ENCODE data around the gene CIDEB.
A peak's percentile ranks its signal among the peaks of the same experiment; 100 is the strongest.

CIDEB gene

GRCh38 chr14:24290746-24291145, 17.0 kb downstream of the CIDEB start:
- DNase-seq (ENCODE audit: low read depth in 2 of 2): no peak

- no peak for DNase-seq (ENCODE audit: low read depth in 2 of 2)
Observed at GRCh38 chr14:24289649-24290280, 18.0 kb downstream of the CIDEB start.

- no peak for DNase-seq (ENCODE audit: low read depth in 2 of 2)
Observed at GRCh38 chr14:24286996-24287395, 20.8 kb downstream of the CIDEB start.

GRCh38 chr14:24285351-24285750, 22.4 kb downstream of the CIDEB start:
- DNase-seq (ENCODE audit: low read depth in 2 of 2): no peak

GRCh38 chr14:24284501-24285035, 23.2 kb downstream of the CIDEB start:
- DNase-seq (ENCODE audit: low read depth in 2 of 2): no peak

GRCh38 chr14:24283796-24284460, 23.8 kb downstream of the CIDEB start:
- DNase-seq (ENCODE audit: low read depth in 2 of 2): no peak

- DNase-seq (ENCODE audit: low read depth in 2 of 2): no peak
Observed at GRCh38 chr14:24282736-24283135, 25.0 kb downstream of the CIDEB start.

GRCh38 chr14:24281636-24282035, 26.1 kb downstream of the CIDEB start:
- DNase-seq (ENCODE audit: low read depth in 2 of 2): no peak

GRCh38 chr14:24280797-24281460, 26.8 kb downstream of the CIDEB start:
- DNase-seq (ENCODE audit: low read depth in 2 of 2): no peak

- DNase-seq (ENCODE audit: low read depth in 2 of 2): peak in 1 of 2 donors; percentile 17
Observed at GRCh38 chr14:24279301-24280186, 28.2 kb downstream of the CIDEB start.

GRCh38 chr14:24278424-24278823, 29.4 kb downstream of the CIDEB start:
- no peak for DNase-seq (ENCODE audit: low read depth in 2 of 2)

GRCh38 chr14:24277606-24278321, 30.0 kb downstream of the CIDEB start:
- DNase-seq (ENCODE audit: low read depth in 2 of 2): no peak

- DNase-seq (ENCODE audit: low read depth in 2 of 2): no peak
Observed at GRCh38 chr14:24277071-24277470, 30.7 kb downstream of the CIDEB start.

- peak in 1 of 2 donors; percentile 20 for DNase-seq (ENCODE audit: low read depth in 2 of 2)
Observed at GRCh38 chr14:24274101-24274543, 33.7 kb downstream of the CIDEB start.

GRCh38 chr14:24273422-24273998, 34.3 kb downstream of the CIDEB start:
- DNase-seq (ENCODE audit: low read depth in 2 of 2): no peak

GRCh38 chr14:24272467-24272866, 35.3 kb downstream of the CIDEB start:
- no peak for DNase-seq (ENCODE audit: low read depth in 2 of 2)

GRCh38 chr14:24271834-24272263, 35.9 kb downstream of the CIDEB start:
- no peak for DNase-seq (ENCODE audit: low read depth in 2 of 2)

GRCh38 chr14:24271134-24271833, 36.5 kb downstream of the CIDEB start, which contains the start of gene RABGGTA:
RABGGTA (minus strand) TSS chr14:24271597; CDS start chr14:24271115, 482 bp downstream.
- DNase-seq (ENCODE audit: low read depth in 2 of 2): peak; percentile 82 to 90

GRCh38 chr14:24270537-24271133, 37.1 kb downstream of the CIDEB start:
- DNase-seq (ENCODE audit: low read depth in 2 of 2): no peak

Data from stimulated activated CD8-positive, alpha-beta memory T cell treated with anti-CD3 and anti-CD28 coated beads, Interleukin-7, amount 100 ng/mL, for 4 hours (primary cell).